GM12801 (cell line): ENCODE measurements around the gene USP17L28.
"Not testable (repeated sequence)": the region's sequence is repeated elsewhere in the genome, so short reads cannot be mapped to it uniquely, and the experiment has no call there.

Experiments used
- TF ChIP-seq, protein P1 (sequence below): IDR thresholded peaks from one replicate; pipeline ENCODE4 v1.5.1; 2011; ENCODE audit warnings: control low read depth; ENCODE audit not compliant: insufficient read length; ENCODE audit errors: extremely low read depth

Gene USP17L28

DNA sequence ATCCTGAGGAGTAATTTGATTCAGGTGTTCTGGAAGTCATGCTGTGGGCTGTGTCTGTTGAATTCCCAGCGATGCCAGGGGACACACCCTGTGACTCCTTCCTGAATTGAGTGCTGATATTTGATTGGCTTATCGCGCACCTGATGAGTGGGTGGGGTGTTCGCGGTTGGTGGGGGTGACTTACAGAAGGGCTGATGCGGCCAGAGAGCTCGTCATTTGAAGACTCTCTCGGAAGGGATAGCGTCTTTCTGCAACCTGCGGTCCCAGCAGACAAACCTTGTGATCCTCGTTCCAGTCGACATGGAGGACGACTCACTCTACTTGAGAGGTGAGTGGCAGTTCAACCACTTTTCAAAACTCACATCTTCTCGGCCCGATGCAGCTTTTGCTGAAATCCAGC lies 14.1 kb downstream of the USP17L28 start, which contains the start of gene USP17L30:
Gene USP17L30, plus strand, starts transcription at position 301 of the 400 bp plus-strand sequence. Its CDS starts 0 bp downstream, at position 301.
- TF ChIP-seq, protein P1, sequence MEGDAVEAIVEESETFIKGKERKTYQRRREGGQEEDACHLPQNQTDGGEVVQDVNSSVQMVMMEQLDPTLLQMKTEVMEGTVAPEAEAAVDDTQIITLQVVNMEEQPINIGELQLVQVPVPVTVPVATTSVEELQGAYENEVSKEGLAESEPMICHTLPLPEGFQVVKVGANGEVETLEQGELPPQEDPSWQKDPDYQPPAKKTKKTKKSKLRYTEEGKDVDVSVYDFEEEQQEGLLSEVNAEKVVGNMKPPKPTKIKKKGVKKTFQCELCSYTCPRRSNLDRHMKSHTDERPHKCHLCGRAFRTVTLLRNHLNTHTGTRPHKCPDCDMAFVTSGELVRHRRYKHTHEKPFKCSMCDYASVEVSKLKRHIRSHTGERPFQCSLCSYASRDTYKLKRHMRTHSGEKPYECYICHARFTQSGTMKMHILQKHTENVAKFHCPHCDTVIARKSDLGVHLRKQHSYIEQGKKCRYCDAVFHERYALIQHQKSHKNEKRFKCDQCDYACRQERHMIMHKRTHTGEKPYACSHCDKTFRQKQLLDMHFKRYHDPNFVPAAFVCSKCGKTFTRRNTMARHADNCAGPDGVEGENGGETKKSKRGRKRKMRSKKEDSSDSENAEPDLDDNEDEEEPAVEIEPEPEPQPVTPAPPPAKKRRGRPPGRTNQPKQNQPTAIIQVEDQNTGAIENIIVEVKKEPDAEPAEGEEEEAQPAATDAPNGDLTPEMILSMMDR: not testable (repeated sequence)

DNA sequence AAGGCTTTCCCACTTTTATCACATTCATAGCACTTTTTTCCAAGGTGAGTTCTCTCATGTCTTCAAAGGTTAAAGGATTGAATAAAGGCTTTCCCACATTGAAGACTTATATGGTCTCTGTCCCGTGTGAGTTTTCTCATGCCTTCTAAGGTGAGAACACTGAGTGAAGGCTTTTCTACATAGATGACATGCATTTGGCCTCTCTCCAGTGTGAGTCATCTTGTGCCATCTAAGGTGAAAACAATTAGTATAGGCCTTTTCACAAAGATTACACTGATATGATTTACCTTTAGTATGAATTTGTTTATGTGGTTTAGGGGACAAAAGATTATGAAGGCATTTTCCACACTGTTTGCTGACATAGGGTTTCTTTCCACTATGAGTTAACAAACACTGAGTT lies 35.4 kb downstream of the USP17L28 start:
- TF ChIP-seq, protein P1: no peak
